GM19240 (cell line): ENCODE results near the gene ATG4D.
A peak's percentile ranks its signal among the peaks of the same experiment; 100 is the strongest.
"Not testable (repeated sequence)": the region's sequence is repeated elsewhere in the genome, so short reads cannot be mapped to it uniquely, and the experiment has no call there.

Experiments
- DNase-seq: peaks from one replicate; pipeline ENCODE4 v3.0.0; 2011; ENCODE audit warnings: low spot score; ENCODE audit not compliant: insufficient read length

The ATG4D gene

DNA sequence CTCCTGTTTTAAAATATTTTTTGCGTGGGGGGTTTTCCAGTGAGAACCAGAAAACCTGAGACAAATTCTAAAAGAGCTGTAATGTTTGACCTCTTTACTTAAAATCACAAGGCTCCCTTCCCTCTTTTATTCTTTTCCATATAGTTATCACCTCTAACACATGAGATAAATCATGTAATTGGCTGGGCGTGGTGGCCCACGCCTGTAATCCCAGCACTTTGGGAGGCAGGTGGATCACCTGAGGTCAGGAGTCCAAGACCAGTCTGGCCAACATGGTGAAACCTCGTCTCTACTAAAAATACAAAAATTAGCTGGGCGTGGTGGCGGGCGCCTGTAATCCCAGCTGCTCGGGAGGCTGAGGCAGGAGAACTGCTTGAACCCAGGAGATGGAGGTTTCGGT, 7.3 kb downstream of the ATG4D start:
- not testable (repeated sequence) for DNase-seq

DNA sequence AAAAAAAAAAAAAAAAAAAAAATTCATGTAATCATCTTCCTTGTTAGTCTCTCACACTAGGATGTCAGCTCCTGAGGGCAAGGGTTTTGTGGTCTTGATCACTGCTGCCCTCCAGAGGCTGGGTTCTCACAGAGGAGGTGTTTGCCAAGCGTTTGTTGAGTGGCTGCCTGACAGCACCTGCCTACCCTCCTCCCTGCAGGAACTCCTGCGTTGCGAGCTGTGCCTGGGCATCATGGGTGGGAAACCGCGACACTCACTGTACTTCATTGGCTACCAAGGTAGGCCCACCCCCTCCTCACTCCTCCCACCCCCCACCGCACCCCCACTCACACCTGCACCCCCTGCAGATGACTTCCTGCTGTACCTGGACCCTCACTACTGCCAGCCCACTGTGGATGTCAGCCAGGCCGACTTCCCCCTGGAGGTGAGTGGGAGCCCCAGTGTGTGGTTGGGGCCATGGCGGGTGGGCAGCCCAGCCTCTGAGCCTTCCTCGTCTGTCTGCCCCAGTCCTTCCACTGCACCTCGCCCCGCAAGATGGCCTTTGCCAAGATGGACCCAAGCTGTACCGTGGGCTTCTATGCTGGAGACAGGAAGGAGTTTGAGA, 8.1 kb downstream of the ATG4D start:
- DNase-seq = no peak

DNA sequence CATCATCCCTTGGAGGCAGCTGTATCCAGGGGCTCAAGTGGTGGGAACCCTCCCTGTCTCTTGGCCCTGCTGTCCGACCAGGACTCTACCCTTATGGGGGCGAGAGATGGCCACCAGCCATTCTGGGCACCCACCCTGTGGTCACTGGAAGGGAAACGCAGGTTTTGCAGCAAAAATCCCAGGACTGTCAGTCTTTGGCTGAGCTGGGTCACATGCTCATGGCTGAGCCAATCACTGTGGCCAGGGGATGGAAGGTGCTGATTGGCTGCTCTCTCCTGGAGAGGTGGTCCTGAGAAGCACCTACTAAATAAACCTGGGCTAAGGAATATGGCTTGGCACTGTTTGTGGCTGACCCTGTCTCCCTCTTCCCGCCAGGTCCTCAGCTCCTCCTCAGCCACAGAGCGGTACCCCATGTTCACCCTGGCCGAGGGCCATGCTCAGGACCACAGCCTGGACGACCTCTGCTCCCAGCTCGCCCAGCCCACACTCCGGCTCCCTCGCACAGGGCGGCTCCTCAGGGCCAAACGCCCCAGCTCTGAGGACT, 8.9 kb downstream of the ATG4D start:
- no peak for DNase-seq

DNA sequence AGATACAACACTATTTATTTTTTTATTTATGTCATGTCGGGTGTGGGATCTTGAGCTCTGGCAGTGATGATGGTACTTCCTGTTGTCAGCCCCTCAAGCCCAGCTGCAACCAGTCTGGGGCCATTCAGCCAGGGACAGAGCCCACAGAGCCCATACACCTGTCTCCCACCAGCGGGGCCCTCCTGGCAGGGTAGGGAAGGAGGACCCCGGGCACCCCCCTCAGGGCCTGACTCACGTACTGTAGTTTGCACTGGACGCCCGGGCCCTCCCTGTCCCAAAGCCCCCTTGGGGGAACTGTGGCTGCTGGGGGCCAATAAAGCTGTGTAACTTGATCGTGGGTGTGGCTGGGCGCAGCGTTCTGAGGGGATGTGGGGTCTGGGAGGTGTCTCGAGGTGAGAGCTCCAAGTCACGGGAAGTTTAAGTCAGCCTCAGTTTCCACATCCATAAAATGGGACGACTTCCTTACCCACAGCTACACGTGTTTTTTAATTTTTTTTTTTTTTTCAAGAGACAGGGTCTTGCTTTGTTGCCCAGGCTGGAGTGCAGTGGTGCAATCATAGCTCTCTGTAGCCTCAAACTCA, 9.5 kb downstream of the ATG4D start:
- no peak for DNase-seq

DNA sequence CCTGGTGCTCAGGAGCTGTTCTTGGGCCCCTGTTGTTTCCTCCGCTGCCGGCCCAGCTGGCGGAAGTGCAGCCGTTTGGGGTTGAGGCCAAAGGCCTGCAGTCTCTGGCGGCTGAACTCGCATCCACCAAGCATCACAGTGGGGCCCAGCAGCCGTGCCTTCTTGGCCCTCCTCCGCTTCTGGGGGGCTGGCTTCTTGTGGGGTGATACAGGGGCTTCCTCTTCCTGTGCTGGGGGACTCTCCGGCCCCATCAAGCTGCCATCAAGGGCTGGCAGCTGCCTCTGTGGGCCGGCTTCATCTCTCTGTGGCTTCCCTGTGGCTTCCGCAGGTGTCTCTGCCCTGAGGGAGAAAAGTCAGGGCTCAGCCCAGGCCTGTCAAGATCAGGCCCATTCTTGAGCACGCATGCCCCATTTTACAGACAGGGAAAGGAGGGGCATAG, 10.3 kb downstream of the ATG4D start:
- peak; percentile 64 for DNase-seq

DNA sequence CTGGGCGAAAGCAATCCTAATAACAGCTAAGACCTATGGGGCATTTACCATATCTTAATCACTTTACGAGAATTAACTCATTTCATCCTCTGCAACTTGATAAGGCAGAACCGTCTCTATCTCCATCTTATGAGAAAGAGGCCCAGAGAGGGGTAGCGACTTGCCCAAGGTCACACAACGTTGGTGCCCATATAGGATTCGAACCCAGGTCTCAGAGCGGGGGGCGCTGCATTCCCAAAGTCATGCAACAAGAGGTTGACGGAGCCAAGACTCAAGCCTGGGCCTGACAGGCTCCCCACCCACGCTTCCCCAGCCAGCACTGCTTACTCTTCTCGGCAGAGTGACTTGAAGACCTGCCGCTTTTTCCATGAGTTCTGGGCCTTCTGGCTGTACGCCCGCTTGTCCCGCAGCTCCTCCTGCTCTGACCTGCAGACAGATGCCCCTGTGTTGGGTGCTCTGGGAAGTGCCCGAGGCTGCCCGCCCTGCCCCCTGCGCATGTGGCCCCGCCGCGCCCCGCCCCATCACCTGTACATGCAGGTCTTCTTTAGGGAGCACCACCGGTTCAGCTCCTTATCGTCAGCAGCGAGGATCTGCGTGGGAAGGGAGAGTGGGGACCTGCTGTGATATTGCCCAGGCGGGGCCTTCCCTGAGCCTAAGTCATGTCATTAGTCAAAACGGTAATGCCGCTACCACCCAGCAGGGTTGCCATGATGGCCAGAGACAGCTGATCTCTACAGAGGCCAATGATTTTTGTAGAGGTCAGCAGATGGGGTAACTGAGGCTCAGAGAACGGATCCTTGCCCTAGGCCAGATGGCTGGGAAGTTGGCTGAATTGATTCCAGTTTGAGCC, 11.3 kb downstream of the ATG4D start:
- DNase-seq = no peak

DNA sequence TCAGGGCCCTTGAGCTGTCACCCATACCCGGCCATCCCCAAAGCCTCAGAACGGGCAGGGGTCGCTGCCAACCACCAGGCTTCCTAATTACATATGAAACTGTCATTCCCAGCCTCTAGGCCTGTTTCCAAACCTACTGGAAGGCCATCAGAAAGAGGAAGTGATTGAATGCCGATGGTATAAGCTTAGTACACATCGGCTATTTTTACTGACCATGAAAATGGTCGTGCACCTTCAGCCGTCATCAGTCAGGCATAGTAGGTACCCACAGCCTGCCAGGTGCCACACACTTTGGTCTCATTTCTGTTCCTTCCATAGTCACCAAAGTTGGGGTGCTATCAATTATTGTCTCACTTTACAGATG, 11.9 kb downstream of the ATG4D start:
- no peak for DNase-seq

DNA sequence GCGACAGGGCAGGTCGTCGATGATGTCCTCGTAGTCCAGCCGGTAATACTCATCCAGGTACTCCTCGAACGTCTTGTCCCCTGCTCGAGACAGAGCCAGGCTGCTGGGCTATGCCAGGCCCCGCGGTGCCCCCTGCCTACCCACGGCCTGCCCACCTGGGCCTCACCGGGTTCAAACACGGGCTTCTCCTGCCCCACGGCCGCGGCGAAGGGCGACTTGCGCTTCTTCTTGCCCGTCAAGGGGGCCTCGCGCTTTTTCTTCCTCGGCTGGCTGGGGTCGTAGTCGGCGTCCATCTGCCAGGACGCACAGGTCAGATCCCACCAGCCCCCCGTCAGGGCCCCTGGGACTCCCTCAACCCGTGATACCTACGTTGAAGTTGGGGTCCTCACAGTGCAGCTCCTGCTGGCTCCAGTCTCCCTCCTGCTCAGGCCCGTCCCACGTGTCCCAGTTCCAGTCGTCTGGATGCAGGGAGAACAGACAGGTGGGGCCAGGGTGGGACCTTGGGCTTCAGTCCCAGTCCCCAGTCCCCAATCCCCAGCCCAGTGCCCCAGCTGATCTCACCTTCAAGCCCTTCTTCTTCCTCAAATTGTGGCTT, 14.0 kb downstream of the ATG4D start:
- no peak for DNase-seq

DNA sequence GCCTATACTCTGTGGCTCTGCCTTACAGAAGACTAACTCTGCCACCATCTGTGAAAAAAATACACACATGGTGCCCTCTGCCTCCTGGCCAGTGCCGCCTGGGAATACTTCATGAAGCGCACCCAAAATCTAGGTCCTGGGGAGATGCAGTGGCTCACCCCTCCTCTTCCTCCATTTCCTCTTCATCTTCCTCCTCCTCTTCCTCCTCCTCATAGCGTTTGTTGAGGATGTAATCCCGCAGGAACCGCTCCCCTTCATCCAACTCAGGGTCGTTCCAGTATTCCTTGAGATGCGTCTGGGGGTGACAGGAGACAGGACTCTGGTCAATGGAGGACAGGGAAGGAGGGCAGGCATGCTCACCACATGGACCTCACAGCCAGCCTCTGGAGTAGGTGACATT, 16.4 kb downstream of the ATG4D start:
- DNase-seq = no peak

DNA sequence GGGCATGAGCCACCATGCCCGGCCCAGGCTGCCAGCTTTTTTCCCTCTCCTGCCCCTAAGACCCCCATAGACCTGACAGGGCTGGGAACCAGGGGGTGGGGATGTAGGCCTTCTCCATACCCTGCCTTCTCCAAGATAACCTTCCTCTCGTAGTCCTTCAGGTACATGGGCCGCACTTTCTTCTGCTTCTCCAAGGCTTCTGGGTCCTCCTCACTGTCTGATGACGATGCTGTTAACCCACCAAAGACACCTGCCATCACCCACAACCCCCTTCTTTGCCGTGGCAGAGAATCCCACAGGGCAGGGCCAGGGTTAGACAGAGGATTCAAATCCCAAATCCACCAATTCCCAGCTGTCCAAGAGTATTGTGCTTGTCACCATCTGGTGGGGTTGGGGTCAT, 18.9 kb downstream of the ATG4D start:
- DNase-seq = no peak

DNA sequence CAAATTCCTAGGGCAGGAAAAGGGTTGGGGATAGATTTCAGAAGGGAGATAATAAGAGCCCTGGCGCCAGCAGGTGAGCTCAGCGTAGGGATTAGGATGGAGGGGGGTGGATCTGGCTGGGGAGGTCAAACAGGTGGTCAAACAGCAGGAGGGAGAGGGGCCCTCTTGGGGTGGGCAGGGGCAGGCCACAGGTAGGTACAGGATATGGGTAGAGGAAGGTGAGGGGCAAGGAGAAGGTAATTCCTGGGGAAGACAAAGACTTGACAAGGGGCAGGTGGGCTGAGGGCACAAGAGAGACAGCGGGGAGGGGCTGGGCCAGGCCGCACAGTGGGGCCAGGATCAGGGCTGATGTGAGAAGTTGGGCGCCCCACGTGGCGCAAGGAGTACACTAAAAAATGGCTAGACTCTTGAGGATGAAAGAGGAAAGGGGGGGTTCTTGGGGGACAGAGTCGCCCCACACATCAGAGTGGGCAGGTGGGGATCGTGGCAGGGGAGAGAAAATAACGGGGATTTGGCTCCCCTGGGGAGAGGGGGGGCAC, 21.4 kb downstream of the ATG4D start:
- DNase-seq = peak; percentile 77

DNA sequence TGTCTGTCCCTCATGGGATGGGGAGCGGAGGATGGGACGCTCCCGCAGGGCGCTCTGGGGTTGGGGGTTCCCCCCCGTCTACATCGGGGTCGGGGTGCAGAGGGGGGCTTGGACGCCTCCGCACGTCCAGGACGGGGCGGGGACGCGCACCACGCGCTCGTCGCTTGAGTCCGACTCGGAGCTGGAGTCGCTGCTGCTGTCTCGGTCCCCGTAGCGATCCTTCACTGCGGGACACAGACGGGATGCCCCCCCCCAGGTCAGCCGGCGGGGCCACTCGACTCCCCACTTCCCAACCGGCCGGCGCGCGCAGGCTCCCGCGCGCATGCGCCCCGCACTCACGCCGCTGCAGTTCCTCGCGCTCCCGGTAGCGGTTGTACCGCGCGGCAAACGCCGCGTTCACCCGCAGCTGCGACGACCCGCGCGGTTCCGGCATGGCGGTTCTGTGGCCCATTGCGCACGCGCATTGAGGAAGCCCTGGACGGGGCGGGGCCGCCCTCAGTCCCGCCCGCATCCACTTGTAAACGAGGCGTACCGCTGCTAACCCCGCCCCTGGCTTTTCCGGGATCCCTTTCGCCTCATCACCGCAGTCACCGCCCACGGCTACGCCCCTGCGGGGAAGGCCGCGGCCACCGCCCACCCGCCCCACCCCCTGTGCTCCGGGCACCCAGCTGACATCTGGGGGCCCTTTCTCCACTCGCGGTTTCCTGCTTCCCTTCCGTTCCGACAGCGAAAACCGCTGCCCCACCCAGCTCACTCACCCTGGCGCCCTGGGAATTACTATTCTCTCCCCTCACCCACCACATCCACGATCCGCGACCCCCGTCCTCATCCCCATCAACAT, 22.1 kb downstream of the ATG4D start, which contains the start of gene KRI1:
KRI1 (minus strand) TSS at position 444 of the 841 bp plus-strand sequence; CDS start at position 433, 11 bp downstream.
- DNase-seq = peak; percentile 92

DNA sequence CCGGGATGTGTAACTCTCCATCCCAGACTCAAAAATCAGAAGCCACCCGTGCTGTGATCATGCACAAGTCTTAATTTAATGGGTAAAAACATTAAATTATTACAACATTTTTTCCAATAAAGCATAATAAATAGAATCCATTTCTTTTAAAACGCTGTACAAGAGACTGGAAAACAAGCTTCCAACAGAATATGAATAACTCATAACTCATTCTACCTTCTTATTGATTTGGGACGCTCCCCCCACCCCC, 22.6 kb downstream of the ATG4D start:
- no peak for DNase-seq

DNA sequence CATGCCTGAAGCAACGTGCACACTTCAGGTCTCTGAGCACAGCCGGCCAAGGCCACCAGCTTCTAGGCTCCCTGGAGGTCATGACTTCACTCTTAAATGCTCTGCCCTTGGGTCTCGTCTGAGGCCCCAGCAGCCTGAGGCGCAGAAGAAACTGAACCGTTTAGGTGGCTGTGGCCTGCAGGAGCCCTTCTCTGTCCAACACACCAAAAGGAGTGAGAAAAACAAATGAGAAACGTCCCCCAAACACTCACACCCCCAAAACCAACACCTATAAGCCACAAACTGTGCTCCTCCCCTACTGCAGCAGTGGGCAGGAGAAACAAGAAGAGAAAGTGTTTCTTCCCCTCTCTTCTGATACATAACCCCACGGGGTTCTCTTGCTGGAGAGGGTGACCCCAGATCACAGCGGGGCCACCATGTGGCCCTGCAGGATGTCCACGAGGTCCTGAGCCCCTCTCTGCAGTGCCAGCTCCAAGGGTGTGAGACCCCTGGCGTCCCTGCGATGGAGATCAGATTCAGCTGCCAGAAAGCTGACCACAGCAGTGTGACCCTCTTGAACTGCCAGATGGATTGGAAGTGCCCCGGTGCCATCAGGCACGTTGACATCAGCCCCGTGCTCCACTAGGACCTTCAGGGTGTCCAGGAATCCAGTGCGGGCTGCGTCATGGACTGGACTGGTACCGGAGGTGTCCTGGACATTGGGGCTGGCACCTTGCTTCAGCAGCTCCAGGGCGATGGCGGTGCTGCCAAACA, 23.1 kb downstream of the ATG4D start:
- DNase-seq = peak; percentile 51

DNA sequence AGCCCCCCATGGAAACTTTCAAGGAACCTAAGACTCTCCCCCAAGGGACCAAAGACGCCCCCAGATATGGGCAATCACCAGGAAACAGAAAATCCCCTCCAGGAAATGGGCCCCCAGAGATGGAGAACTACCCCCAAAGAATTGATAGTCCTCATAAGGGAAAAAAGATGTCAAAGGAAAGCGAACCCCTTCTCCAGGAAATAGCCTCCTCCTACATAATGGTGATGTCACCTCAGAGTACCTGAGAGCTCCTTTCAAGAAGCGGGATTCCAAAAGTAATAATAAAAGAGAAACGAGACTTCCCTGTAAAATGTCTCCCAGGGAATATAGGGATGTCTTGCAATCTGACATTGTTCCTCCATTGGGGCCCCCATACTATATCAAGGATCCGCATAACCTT, 24.0 kb downstream of the ATG4D start:
- no peak for DNase-seq

DNA sequence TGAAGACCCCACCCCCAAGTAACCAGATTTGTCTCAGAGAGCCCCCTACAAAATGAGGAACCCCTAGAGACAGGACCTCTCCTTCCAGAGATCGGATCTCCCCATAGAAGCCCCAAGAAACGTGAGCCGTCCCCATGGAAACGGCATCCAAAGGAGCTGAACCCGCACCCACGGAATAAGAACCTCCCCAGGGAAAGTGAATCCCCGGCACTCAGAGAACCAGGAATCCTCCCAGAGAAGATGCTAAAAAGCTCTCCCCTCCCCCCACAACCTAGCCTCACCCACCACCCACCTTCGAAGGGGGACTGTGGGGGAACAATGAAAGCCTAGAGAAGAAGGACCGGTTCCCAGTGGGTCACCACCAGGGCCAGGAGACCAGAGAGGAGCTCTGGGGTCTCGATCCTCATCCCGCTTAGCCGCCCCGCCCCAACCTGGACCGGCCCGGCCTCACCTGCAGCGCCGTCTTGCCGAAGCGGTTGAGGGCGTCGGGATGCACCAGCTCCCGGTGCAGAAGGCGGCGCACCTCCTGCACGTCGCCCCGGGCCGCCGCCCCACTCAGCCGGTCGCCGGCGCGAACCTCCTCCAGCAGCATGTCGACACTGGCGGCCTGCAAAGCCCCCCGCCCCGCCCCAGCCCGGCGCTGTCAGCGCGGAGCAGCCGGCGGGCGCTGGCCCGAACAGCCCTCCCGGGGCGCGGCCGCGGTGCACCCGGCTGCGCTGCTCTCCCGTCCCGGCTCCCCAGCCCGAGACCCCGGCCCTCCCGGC, 24.5 kb downstream of the ATG4D start:
- DNase-seq = no peak

DNA sequence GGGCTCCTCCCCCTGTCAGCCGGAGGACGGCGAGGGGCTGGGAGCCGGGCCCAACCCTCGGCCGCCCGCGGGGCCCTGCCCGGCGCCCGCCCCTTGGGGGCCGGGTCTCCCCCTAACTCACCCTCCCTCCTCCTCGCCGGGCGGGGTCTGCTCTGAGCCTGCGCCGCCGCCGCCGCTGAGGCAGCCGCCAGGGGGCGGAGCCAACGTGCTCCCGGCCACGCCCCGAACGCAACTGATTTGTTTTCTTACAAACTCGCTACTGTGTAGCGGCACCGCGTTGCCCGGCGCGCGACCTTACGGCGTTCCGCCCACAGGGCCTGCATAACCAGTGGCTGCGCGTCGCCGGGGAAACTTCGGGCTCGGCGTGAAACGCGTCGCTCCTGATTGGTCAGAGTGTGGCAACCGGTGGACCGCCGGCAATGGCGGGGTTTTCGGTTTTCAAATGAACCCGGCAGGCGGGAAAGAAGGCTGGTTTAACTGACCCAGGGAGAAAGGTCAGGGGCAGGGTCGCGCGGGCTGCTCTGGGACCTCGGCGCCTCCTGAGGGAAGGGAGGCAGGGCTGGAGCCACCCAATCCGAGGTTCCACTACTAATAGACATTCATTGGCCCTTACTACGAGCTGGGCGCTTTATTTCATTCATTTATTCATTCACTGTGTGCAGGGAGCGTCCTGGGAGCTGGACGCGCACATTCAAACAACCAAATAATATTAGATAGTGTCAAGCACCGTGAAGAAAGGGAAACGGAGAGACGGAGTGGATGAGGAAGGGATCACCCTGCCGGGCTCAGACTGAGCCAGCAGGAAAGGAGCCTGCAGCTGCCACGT, 25.3 kb downstream of the ATG4D start, which contains the start of gene CDKN2D:
CDKN2D (minus strand) TSS at position 154 of the 826 bp plus-strand sequence. CDS start 326 bp downstream, outside the sequence.
- DNase-seq = peak; percentile 75

DNA sequence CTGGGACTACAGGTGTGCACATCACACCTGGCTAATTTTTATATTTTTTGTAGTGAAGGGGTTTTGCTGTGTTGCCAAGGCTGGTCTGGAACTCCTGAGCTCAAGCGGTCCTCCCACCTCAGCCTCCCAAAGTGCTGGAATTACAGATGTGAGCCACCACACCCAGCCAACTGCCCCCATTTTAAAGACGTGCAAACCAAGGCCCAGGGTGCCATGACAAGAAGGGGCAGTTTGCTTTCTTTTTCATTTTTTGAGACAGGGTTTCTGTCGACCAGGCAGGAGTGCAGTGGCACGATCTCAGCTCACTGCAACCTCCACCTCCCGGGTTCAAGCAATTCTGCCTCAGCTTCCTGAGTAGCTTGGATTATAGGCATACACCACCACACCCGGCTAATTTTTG, 30.1 kb downstream of the ATG4D start:
- not testable (repeated sequence) for DNase-seq
